Measurements from ENCODE around the gene FXYD4. TPM values are rescaled to one million over a fixed set of nuclear protein-coding genes. Genes with fewer than 3 reads are reported as not detected.

The FXYD4 gene
- total RNA-seq, 4 donors from 2014 or later: not detected

DNA sequence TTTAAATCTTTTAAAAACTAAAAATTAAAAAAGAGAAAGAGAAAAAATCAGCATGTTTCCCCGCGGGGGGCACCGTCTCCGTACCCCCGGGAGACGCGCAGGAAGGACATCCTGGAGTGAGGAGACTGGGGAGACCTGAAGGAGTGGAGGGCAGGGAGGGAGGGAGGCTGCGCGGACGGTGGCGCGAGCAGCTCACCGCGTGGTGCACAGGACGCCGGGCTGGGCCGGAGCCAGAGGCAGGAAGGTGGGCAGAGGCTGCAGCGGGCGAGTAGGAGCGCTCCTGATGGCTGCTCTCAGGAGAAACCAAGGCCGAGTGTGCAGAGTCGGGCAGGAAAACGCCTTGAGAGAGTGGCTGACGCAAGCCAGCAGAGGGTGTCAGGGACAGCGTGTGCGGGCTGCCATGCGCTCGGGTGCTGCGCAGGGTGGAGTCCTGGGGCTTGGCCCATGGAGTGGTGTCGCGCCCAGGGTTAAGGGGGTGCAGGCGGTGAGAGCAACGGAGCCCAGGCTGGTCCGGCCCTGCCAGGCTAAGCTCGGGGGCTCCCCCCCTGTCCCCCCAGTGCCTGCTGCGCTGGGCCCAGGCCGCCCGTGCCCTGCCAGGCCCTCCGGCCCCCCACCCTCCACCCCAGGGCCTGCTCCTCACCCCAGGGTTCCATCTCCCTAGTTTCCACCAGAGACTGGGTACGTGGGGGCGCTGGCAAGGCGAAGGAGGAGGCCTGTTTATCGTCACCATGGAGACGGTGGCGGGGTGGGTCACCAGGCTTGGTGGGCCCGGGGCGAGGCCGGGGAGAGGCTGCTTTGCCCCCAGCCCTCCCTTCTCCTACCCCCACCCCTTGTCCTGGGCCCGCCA, 28.9 kb upstream of the FXYD4 start:
- WGBS, 2 donors (ENCODE audit: low coverage in 1 of 2): 89% methylated on average over 20 to 45 of the region's 49 CpGs
- no peaks in the 10 kb centered on the region for H3K9me3 ChIP-seq
- H3K27me3 ChIP-seq: no peaks in the 10 kb centered on the region
- TF ChIP-seq POLR2AphosphoS5 (IDR thresholded peaks at IDR 0.05) (no peak), POLR2A (IDR thresholded peaks at IDR 0.05) (no peak), CTCF (IDR thresholded peaks at IDR 0.05) (no peak), EP300 (IDR thresholded peaks at IDR 0.05; ENCODE audit: low read depth) (no peak)
- no peaks in the 10 kb centered on the region for H3K36me3 ChIP-seq
- no peaks in the 10 kb centered on the region for H3K4me1 ChIP-seq
- no peak overlapping the region for H3K27ac ChIP-seq
- H3K4me3 ChIP-seq: no peak overlapping the region
- in situ Hi-C loops (cut with MboI; ENCODE audit: low pct_ligation_motif_present in 1 of 4, low pct_unique_long_range_greater_than_20kb in 1 of 4, low sequenced_read_pairs in 3 of 4): loop anchor here in 1 of 4 donors (10.0 kb wide), 1 partner anchor 48 kb away; no protein-coding TSS in a partner anchor
- intact Hi-C loops (cut with DNase I; ENCODE audit: low total_unique reads): no loop called here
- DNase-seq: no peak

DNA sequence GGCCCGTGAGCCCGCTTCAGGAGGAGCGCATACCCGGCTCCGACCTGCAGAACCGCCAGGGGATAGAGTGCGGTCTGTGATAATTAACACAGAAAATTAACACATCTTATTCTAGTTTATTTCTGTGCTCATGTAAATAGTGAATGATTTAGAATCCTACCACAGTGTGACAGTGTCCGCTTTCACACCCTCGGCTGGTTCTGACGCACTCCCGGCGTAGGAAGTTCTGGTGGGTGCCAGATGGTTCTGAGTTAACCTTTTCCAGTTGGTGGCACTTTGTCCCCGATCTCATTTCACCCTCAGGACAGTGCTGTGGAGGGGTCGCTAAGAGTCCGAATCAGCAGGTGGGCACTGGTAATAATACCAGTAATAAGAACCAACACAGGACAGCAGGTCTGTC, 28.3 kb upstream of the FXYD4 start:
- Histone ChIP-seq H3K36me3 (no peaks in the 10 kb centered on the region), H3K4me3 (no peak overlapping the region), H3K4me1 (peaks cover 0 to 1% (median 0%) of the 10 kb centered on the region in 4 donors), H3K27ac (no peak overlapping the region), H3K9me3 (no peaks in the 10 kb centered on the region), H3K27me3 (no peaks in the 10 kb centered on the region)
- WGBS, 2 donors (ENCODE audit: low coverage in 1 of 2): 90 to 94% methylated on average over 3 to 15 of the region's 15 CpGs
- DNase-seq: no peak
- TF ChIP-seq CTCF (IDR thresholded peaks at IDR 0.05): no peak
- no peak for TF ChIP-seq EP300 (IDR thresholded peaks at IDR 0.05; ENCODE audit: low read depth)
- TF ChIP-seq POLR2A (IDR thresholded peaks at IDR 0.05): no peak
- no peak for TF ChIP-seq POLR2AphosphoS5 (IDR thresholded peaks at IDR 0.05)
- intact Hi-C loops (cut with DNase I; ENCODE audit: low total_unique reads) (no loop called here), in situ Hi-C loops (cut with MboI; ENCODE audit: low pct_ligation_motif_present in 1 of 4, low pct_unique_long_range_greater_than_20kb in 1 of 4, low sequenced_read_pairs in 3 of 4) (loop anchor here in 1 of 4 donors (10.0 kb wide), 1 partner anchor 48 kb away; no protein-coding TSS in a partner anchor)

DNA sequence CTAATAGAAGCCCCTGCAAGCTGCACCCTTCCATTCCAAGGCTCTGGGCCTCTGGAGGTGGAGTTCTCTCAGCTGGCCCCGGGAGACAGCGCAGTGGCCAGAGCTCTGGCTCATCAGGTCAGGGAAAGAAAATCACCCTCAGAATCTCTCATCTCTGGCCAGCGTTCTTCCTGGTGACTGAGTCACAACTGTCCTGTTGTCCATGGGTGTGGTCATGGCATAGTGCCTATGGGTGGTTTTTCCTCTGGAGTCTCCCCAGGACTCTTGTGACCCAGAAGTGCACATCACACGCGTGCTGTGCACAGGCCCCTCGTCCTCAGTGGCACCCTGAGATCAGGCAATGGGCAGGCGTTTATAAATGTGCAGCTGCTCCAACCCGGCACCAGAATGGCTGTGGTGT, 27.4 kb upstream of the FXYD4 start:
- intact Hi-C loops (cut with DNase I; ENCODE audit: low total_unique reads): no loop called here
- Histone ChIP-seq H3K27me3 (no peaks in the 10 kb centered on the region), H3K4me1 (peaks cover 0 to 4% (median 0%) of the 10 kb centered on the region in 4 donors), H3K4me3 (no peak overlapping the region), H3K27ac (no peak overlapping the region), H3K36me3 (no peaks in the 10 kb centered on the region), H3K9me3 (no peaks in the 10 kb centered on the region)
- no peak for DNase-seq
- 84% methylated on average over 8 of the region's 8 CpGs; no CpG with 5 or more reads in 1 of the 2 donors for WGBS, 2 donors (ENCODE audit: low coverage in 1 of 2)
- TF ChIP-seq CTCF (IDR thresholded peaks at IDR 0.05): no peak
- no peak for TF ChIP-seq POLR2AphosphoS5 (IDR thresholded peaks at IDR 0.05)
- no peak for TF ChIP-seq POLR2A (IDR thresholded peaks at IDR 0.05)
- TF ChIP-seq EP300 (IDR thresholded peaks at IDR 0.05; ENCODE audit: low read depth): no peak
- in situ Hi-C loops (cut with MboI; ENCODE audit: low pct_ligation_motif_present in 1 of 4, low pct_unique_long_range_greater_than_20kb in 1 of 4, low sequenced_read_pairs in 3 of 4): loop anchor here in 1 of 4 donors (10.0 kb wide), 1 partner anchor 49 kb away; no protein-coding TSS in a partner anchor

DNA sequence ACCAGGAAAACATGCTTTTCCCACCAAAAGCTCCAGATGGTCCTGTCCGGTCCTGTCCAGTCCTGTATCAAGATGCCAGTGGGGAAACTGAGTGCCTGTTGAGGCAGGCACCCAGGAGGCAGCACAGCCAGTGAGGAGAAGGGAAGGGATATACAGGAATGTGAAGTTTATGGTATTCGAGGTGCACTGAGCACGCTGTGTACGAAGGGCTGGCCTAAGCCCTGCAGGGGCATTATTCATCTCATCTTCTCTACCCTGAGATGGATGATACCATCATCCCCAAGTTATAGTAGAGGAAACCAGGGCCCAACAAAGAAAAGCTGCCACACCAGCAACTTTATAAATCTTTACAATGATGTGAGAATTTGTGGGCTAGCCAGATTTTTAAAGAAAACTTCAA, 23.4 kb upstream of the FXYD4 start:
- DNase-seq: no peak
- WGBS, 2 donors (ENCODE audit: low coverage in 1 of 2): 88% methylated on average over 4 of the region's 4 CpGs; no CpG with 5 or more reads in 1 of the 2 donors
- H3K9me3 ChIP-seq: no peaks in the 10 kb centered on the region
- H3K4me1 ChIP-seq: peaks cover 0 to 6% (median 5%) of the 10 kb centered on the region in 4 donors
- H3K36me3 ChIP-seq: no peaks in the 10 kb centered on the region
- H3K4me3 ChIP-seq: no peak overlapping the region
- H3K27me3 ChIP-seq: peaks cover 6% of the 10 kb centered on the region
- H3K27ac ChIP-seq: no peak overlapping the region
- intact Hi-C loops (cut with DNase I; ENCODE audit: low total_unique reads) (loop anchor here (5.0 kb wide), 1 partner anchor 56 kb away; no protein-coding TSS in a partner anchor), in situ Hi-C loops (cut with MboI; ENCODE audit: low pct_ligation_motif_present in 1 of 4, low pct_unique_long_range_greater_than_20kb in 1 of 4, low sequenced_read_pairs in 3 of 4) (loop anchor here (5.0 to 10.0 kb wide), 3 partner anchors 51 to 56 kb away; no protein-coding TSS in a partner anchor)
- TF ChIP-seq POLR2AphosphoS5 (IDR thresholded peaks at IDR 0.05) (no peak), EP300 (IDR thresholded peaks at IDR 0.05; ENCODE audit: low read depth) (no peak), POLR2A (IDR thresholded peaks at IDR 0.05) (no peak), CTCF (IDR thresholded peaks at IDR 0.05) (no peak)

Data from transverse colon (tissue), 4 donors.